ENCODE measurements around the gene PALM2AKAP2.

- TF ChIP-seq CTCF (IDR thresholded peaks at IDR 0.05) = no peak
- TF ChIP-seq POLR2A (IDR thresholded peaks at IDR 0.05) = no peak
Measured at GRCh38 chr9:109797006-109797405, 17.0 kb downstream of the PALM2AKAP2 start.

All from lower leg skin (tissue), 3 donors.